CD4-positive, alpha-beta memory T cell (primary cell): Measurements from ENCODE around the gene DDX59. TPM values are rescaled to one million over a fixed set of nuclear protein-coding genes. Genes with fewer than 3 reads are reported as not detected.

ENCODE experiments used
- CTCF ChIA-PET: fragments of 350-600 bp; sonication (Branson Sonifier 250); formaldehyde crosslinking; loops from one replicate; lab custom pipeline; 2021; ENCODE audit warnings: inconsistent platforms; ENCODE audit not compliant: partially characterized antibody; lab: Charles Lee
- POLR2A ChIA-PET: fragments of 350-600 bp; sonication (Branson Sonifier 250); formaldehyde crosslinking; loops from one replicate; lab custom pipeline; 2021; ENCODE audit not compliant: partially characterized antibody; lab: Charles Lee
- DNase-seq, 5 donors: peaks; one replicate each; pipeline versions ENCODE4 v3.0.0 to v3.0.0-alpha.2; 2020 to 2022; ENCODE audit warnings: mixed read lengths in 1 of 5
- H3K27ac ChIP-seq: one replicate; pipeline ENCODE4 v1.7.0; 2013; ENCODE audit warnings: low read depth, low read length
- H3K27me3 ChIP-seq: 2 replicates; pipeline ENCODE4 v1.7.0; 2013; ENCODE audit warnings: mild to moderate bottlenecking, low read length, moderate library complexity; ENCODE audit not compliant: insufficient read depth
- H3K36me3 ChIP-seq: 2 replicates; pipeline ENCODE4 v1.7.0; 2013; ENCODE audit warnings: mild to moderate bottlenecking, low read length, moderate library complexity; ENCODE audit not compliant: insufficient read depth
- H3K4me1 ChIP-seq: 2 replicates; pipeline ENCODE4 v1.7.0; 2013; ENCODE audit warnings: mild to moderate bottlenecking, low read length, moderate library complexity; ENCODE audit not compliant: insufficient read depth
- H3K4me3 ChIP-seq, 2 donors: one replicate each; pipeline ENCODE4 v1.7.0; 2013; ENCODE audit warnings: low read length in 2 of 2, mild to moderate bottlenecking in 1 of 2
- H3K9me3 ChIP-seq, 2 donors: one replicate each; pipeline ENCODE4 v1.7.0; 2013; ENCODE audit warnings: low read length in 2 of 2, control low read depth in 1 of 2; ENCODE audit not compliant: control insufficient read depth in 1 of 2
- H3K27ac Mint-ChIP-seq, 7 donors: one replicate each; pipeline ENCODE4 v1.8.0; 2020 to 2021; ENCODE audit warnings: mixed read lengths in 7 of 7, mild to moderate bottlenecking in 6 of 7, inconsistent platforms in 3 of 7, moderate library complexity in 3 of 7
- H3K27me3 Mint-ChIP-seq, 2 donors: one replicate each; pipeline ENCODE4 v1.8.0; 2020 to 2021; ENCODE audit warnings: mixed read lengths in 2 of 2
- H3K36me3 Mint-ChIP-seq, 2 donors: one replicate each; pipeline ENCODE4 v1.8.0; 2020 to 2021; ENCODE audit warnings: mixed read lengths in 2 of 2, inconsistent platforms in 1 of 2, mild to moderate bottlenecking in 1 of 2
- H3K4me1 Mint-ChIP-seq, 4 donors: one replicate each; pipeline ENCODE4 v1.8.0; 2020 to 2021; ENCODE audit warnings: mixed read lengths in 4 of 4, mild to moderate bottlenecking in 1 of 4
- H3K4me3 Mint-ChIP-seq, 8 donors: one replicate each; pipeline ENCODE4 v1.8.0; 2020 to 2021; ENCODE audit warnings: mixed read lengths in 8 of 8, mild to moderate bottlenecking in 7 of 8, moderate library complexity in 6 of 8, inconsistent platforms in 3 of 8
- H3K9me3 Mint-ChIP-seq, 8 donors: one replicate each; pipeline ENCODE4 v1.8.0; 2020 to 2021; ENCODE audit warnings: mixed read lengths in 8 of 8, mild to moderate bottlenecking in 5 of 8, inconsistent platforms in 3 of 8, moderate library complexity in 1 of 8
- intact Hi-C: fragments of 100-400 bp; cut with micrococcal nuclease; formaldehyde crosslinking; loops from one replicate; pipeline ENCODE4 v1.15.1; 2023
- polyA plus RNA-seq, 2 donors: library from polyadenylated mRNA; unstranded; fragments of 300-500 nt; fragmentation: Illumina TruSeq; gene quantifications; one replicate each; pipeline ENCODE4 v1.2.3, GENCODE V29; 2021
- total RNA-seq, 2 experiments: library from RNA; stranded (reverse); gene quantifications; one replicate each; pipeline ENCODE4 v1.2.3, GENCODE V29; 2021

Gene DDX59
- total RNA-seq (10 to 100 TPM; 37.0 to 37.5 TPM), polyA plus RNA-seq (10 to 100 TPM; 18.2 to 24.8 TPM)

DNA sequence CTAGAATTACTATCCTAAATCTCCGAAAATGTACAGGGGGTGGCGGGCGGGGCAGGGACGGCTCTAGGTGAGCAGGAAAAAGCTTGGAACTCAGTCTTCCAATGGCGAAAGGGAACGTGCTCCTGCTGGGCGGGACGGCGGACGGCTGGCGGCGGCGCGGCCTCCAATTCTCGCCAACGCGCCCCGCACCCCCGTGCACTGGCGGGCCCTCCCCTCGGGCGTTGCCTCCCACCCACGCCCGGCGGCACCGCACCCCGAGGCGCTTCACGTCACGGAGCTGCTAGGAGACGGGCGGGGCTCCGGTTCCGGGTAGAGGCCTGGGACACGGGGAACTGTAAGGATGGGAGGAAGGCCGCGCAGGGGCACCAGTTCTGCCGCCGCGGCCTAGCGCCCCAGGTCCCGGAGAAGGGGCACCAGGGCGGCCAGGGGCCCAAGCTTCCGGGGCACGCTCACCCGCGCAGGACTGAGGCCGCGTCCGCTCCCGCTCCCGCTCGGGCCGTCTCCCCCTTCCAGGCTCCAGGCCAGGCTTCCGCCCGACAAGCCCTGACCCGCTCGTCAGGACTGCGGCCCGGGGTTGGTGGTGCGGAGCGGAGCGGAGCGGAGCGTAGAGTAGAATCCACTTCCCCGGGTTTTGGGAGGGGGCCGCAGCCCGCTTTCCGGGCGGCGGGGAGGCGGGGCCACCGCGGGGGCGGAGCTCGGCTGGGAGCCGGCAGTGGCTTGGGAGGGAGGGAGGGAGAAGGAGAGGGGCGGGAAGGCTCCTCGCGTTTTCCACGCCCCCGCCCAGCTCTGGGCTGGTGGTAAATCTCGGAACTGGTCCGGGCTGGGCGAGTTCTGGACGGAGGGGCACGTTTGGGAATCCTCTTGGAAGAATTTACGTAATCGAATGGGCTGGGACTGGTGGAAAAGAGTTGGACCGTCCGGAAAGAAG, at the start of gene DDX59:
Gene DDX59 (minus strand): TSS at position 594 of the 928 bp plus-strand sequence. CDS start 3,167 bp downstream, outside the sequence.
- Mint-ChIP-seq H3K27me3 (no peaks in the 10 kb centered on the region), H3K36me3 (peaks cover 20 to 22% of the 10 kb centered on the region in 2 donors), H3K4me3 (peak within 1 kb of the TSS; percentile 95 to 99 (median 98)), H3K27ac (peak within 1 kb of the TSS; percentile 95 to 99 (median 98)), H3K9me3 (no peaks in the 10 kb centered on the region), H3K4me1 (peaks cover 29 to 57% (median 41%) of the 10 kb centered on the region in 4 donors)
- Histone ChIP-seq H3K9me3 (no peaks in the 10 kb centered on the region), H3K4me3 (peak within 1 kb of the TSS; percentile 57 to 95), H3K4me1 (peaks cover 39% of the 10 kb centered on the region), H3K36me3 (no peaks in the 10 kb centered on the region), H3K27ac (peak within 1 kb of the TSS; percentile 98), H3K27me3 (no peaks in the 10 kb centered on the region)
- CTCF ChIA-PET: interaction anchor here (0.7 to 2.8 kb wide), 9 partner anchors 37 to 350 kb away, joined by 3 to 17 read pairs (median 3); partner anchors contain the start of gene CAMSAP2
- intact Hi-C loops: loop anchor here (1.0 to 2.0 kb wide), 6 partner anchors 49 to 359 kb away; partner anchors contain the start of genes CAMSAP2, KIF14 and ZNF281
- peak; percentile 85 to 92 (median 87) for DNase-seq
- POLR2A ChIA-PET: interaction anchor here (0.6 to 2.3 kb wide), 14 partner anchors 10 to 444 kb away, joined by 3 to 20 read pairs (median 3); partner anchors contain the start of genes CAMSAP2 and KIF14

GRCh38 chr1:200714504-200715187, 44.9 kb upstream of the DDX59 start:
- intact Hi-C loops: no loop called here
- peaks cover 0 to 3% of the 10 kb centered on the region in 2 donors for H3K27me3 Mint-ChIP-seq
- no peak overlapping the region for H3K4me3 ChIP-seq
- no peak for DNase-seq
- no peaks in the 10 kb centered on the region for H3K36me3 Mint-ChIP-seq
- ChIA-PET CTCF (no interaction called here), POLR2A (no interaction called here)
- no peaks in the 10 kb centered on the region for H3K4me1 ChIP-seq
- H3K9me3 Mint-ChIP-seq: peaks cover 0 to 2% (median 0%) of the 10 kb centered on the region in 8 donors
- no peaks in the 10 kb centered on the region for H3K27me3 ChIP-seq
- no peak overlapping the region for H3K27ac ChIP-seq
- H3K9me3 ChIP-seq: no peaks in the 10 kb centered on the region
- H3K36me3 ChIP-seq: no peaks in the 10 kb centered on the region
- no peak overlapping the region for H3K4me3 Mint-ChIP-seq
- no peak overlapping the region for H3K27ac Mint-ChIP-seq
- H3K4me1 Mint-ChIP-seq: no peaks in the 10 kb centered on the region

DNA sequence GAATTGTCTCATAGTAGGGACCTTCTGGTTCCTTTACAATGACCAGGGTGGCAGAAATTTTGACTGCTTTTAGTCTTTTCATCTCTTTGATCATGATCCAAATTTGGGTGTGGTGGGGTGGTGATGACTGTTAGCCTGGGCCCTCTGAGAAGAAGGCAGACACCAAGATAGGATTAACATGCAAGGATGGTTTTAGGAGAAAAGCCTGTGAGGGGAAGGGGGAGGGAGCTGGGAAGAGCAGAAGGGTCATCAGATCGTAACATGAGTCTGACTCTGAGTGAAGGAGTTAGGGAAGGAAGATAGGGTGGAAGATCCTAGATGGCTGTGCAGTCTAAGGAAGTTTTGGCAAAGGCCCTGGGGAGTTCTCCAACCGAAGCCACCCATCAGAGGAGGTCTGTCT, 40.5 kb upstream of the DDX59 start:
- Mint-ChIP-seq H3K27ac (no peak overlapping the region), H3K27me3 (peaks cover 0 to 5% of the 10 kb centered on the region in 2 donors), H3K36me3 (no peaks in the 10 kb centered on the region), H3K4me1 (no peaks in the 10 kb centered on the region), H3K9me3 (peaks cover 0 to 2% (median 0%) of the 10 kb centered on the region in 8 donors), H3K4me3 (no peak overlapping the region)
- Histone ChIP-seq H3K36me3 (no peaks in the 10 kb centered on the region), H3K27me3 (no peaks in the 10 kb centered on the region), H3K4me3 (no peak overlapping the region), H3K27ac (no peak overlapping the region), H3K4me1 (no peaks in the 10 kb centered on the region), H3K9me3 (no peaks in the 10 kb centered on the region)
- CTCF ChIA-PET: no interaction called here
- no peak for DNase-seq
- POLR2A ChIA-PET: interaction anchor here (0.5 kb wide), 1 partner anchor 1764 kb away, joined by 3 read pairs; no protein-coding TSS in a partner anchor
- intact Hi-C loops: no loop called here

- no peak overlapping the region for H3K4me3 Mint-ChIP-seq
- Histone ChIP-seq H3K4me1 (no peaks in the 10 kb centered on the region), H3K9me3 (no peaks in the 10 kb centered on the region), H3K4me3 (no peak overlapping the region), H3K27me3 (no peaks in the 10 kb centered on the region), H3K36me3 (no peaks in the 10 kb centered on the region), H3K27ac (no peak overlapping the region)
- ChIA-PET POLR2A (no interaction called here), CTCF (no interaction called here)
- no peak overlapping the region for H3K27ac Mint-ChIP-seq
- no peaks in the 10 kb centered on the region for H3K4me1 Mint-ChIP-seq
- no peaks in the 10 kb centered on the region for H3K36me3 Mint-ChIP-seq
- no peak for DNase-seq
- no peaks in the 10 kb centered on the region for H3K9me3 Mint-ChIP-seq
- intact Hi-C loops: no loop called here
- peaks cover 0 to 4% of the 10 kb centered on the region in 2 donors for H3K27me3 Mint-ChIP-seq
Measured at GRCh38 chr1:200708769-200709168, 39.1 kb upstream of the DDX59 start.

GRCh38 chr1:200708161-200708560, 38.5 kb upstream of the DDX59 start:
- H3K27me3 Mint-ChIP-seq: peaks cover 0 to 2% of the 10 kb centered on the region in 2 donors
- Histone ChIP-seq H3K4me1 (no peaks in the 10 kb centered on the region), H3K27me3 (no peaks in the 10 kb centered on the region), H3K27ac (no peak overlapping the region), H3K4me3 (no peak overlapping the region), H3K36me3 (no peaks in the 10 kb centered on the region), H3K9me3 (no peaks in the 10 kb centered on the region)
- DNase-seq: no peak
- H3K27ac Mint-ChIP-seq: no peak overlapping the region
- intact Hi-C loops: no loop called here
- H3K36me3 Mint-ChIP-seq: no peaks in the 10 kb centered on the region
- POLR2A ChIA-PET: no interaction called here
- H3K9me3 Mint-ChIP-seq: no peaks in the 10 kb centered on the region
- H3K4me3 Mint-ChIP-seq: no peak overlapping the region
- CTCF ChIA-PET: no interaction called here
- no peaks in the 10 kb centered on the region for H3K4me1 Mint-ChIP-seq

DNA sequence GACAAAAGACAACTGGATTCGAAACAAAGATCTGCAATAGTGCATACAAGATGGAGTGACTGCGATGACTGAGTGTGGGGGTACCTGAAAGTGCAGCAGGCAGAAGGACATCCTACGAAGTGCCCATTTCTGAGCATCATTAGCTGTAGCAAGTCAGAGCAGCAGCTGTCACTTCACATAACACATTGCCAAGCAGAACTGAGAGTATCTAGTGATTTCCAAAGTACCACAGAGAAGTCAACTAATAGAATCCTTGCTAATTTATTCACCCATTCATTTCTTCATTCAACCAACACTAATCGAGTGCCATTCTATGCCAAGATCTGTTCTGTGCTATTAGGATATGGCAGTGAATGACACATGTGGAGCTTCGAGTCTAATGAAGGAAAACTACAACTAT, 37.4 kb upstream of the DDX59 start:
- Histone ChIP-seq H3K27ac (no peak overlapping the region), H3K36me3 (no peaks in the 10 kb centered on the region), H3K4me3 (no peak overlapping the region), H3K27me3 (no peaks in the 10 kb centered on the region), H3K9me3 (no peaks in the 10 kb centered on the region), H3K4me1 (no peaks in the 10 kb centered on the region)
- Mint-ChIP-seq H3K4me1 (no peaks in the 10 kb centered on the region), H3K27me3 (peaks cover 0 to 2% of the 10 kb centered on the region in 2 donors), H3K36me3 (no peaks in the 10 kb centered on the region), H3K27ac (no peak overlapping the region), H3K4me3 (no peak overlapping the region), H3K9me3 (no peaks in the 10 kb centered on the region)
- ChIA-PET CTCF (interaction anchor here (1.4 kb wide), 1 partner anchor 37 kb away, joined by 3 read pairs; the partner anchor contains the start of gene DDX59), POLR2A (no interaction called here)
- DNase-seq: no peak
- intact Hi-C loops: no loop called here
